H1 (cell line): Measurements from ENCODE around the gene TET1. TPM values are rescaled to one million over a fixed set of nuclear protein-coding genes. Genes with fewer than 3 reads are reported as not detected.

Experiments
- CTCF ChIA-PET: fragments of 300-600 bp; sonication (Branson Sonifier 250); formaldehyde crosslinking; loops from one replicate; lab custom pipeline; 2021; ENCODE audit not compliant: partially characterized antibody; lab: Charles Lee
- POLR2A ChIA-PET: fragments of 300-600 bp; sonication (Branson Sonifier 250); formaldehyde crosslinking; loops from one replicate; lab custom pipeline; 2021; ENCODE audit warnings: inconsistent platforms; ENCODE audit not compliant: partially characterized antibody; lab: Charles Lee
- DNase-seq, 2 experiments: peaks; one replicate each; pipeline versions ENCODE4 v3.0.0 to v3.0.0-alpha.2; 2010 to 2022; ENCODE audit warnings: low spot score in 2 of 2, low read depth in 1 of 2, mixed read lengths in 1 of 2
- FAIRE-seq: peaks from 2 replicates; lab custom pipeline; 2011; peaks lifted over from hg19 to GRCh38; lab: Jason Lieb, UNC
- H2AFZ ChIP-seq: 2 replicates; pipeline ENCODE4 v1.8.1; 2012; ENCODE audit warnings: low read length, inconsistent platforms
- H2AK5ac ChIP-seq: 2 replicates; pipeline ENCODE4 v1.6.1; 2013; ENCODE audit warnings: low read depth, low read length
- H2BK120ac ChIP-seq: replicated peaks from 2 replicates; pipeline ENCODE3; 2013; ENCODE audit warnings: low read depth, low read length, inconsistent platforms
- H2BK12ac ChIP-seq: 2 replicates; pipeline ENCODE4 v1.6.1; 2013; ENCODE audit warnings: low read depth, low read length
- H2BK15ac ChIP-seq: 2 replicates; pipeline ENCODE4 v1.6.1; 2013; ENCODE audit warnings: low read length
- H2BK20ac ChIP-seq: 2 replicates; pipeline ENCODE4 v1.6.1; 2013; ENCODE audit warnings: low read length
- H2BK5ac ChIP-seq: 2 replicates; pipeline ENCODE4 v1.6.1; 2013; ENCODE audit warnings: low read depth, low read length
- H3K14ac ChIP-seq: 2 replicates; pipeline ENCODE4 v1.6.1; 2013; ENCODE audit warnings: inconsistent platforms; ENCODE audit not compliant: insufficient read length
- H3K18ac ChIP-seq: 2 replicates; pipeline ENCODE4 v1.6.1; 2013; ENCODE audit warnings: low read length; ENCODE audit errors: extremely low read depth
- H3K23ac ChIP-seq: 2 replicates; pipeline ENCODE4 v1.6.1; 2013; ENCODE audit warnings: inconsistent platforms; ENCODE audit not compliant: insufficient read length
- H3K23me2 ChIP-seq: 2 replicates; pipeline ENCODE4 v1.6.1; 2013; ENCODE audit warnings: low read depth, low read length
- H3K27ac ChIP-seq: 2 replicates; pipeline ENCODE4 v1.6.1; 2011; ENCODE audit warnings: low read depth, low read length, inconsistent platforms
- H3K27me3 ChIP-seq, 4 experiments: replicated peaks in 1 of 4; 1 replicate in 1 of 4; 2 replicates in 3 of 4; pipeline versions ENCODE4 v1.6.1 to v1.8.1; 2011 to 2013; ENCODE audit warnings: low read length in 3 of 4, mild to moderate bottlenecking in 3 of 4, inconsistent platforms in 2 of 4, mixed read lengths in 2 of 4, moderate library complexity in 1 of 4; ENCODE audit not compliant: control insufficient read depth in 3 of 4, insufficient read depth in 3 of 4; ENCODE audit errors: extremely low read depth in 1 of 4
- H3K36me3 ChIP-seq, 4 experiments: 2 replicates each; pipeline versions ENCODE4 v1.6.1 to v1.8.1; 2011 to 2013; ENCODE audit warnings: mild to moderate bottlenecking in 4 of 4, low read length in 3 of 4, moderate library complexity in 2 of 4, control low read depth in 1 of 4, inconsistent platforms in 1 of 4; ENCODE audit not compliant: insufficient read depth in 4 of 4, control insufficient read depth in 2 of 4
- H3K4ac ChIP-seq: replicated peaks from 2 replicates; pipeline ENCODE3; 2013; ENCODE audit warnings: low read length, low read depth, mixed read lengths, inconsistent platforms; ENCODE audit not compliant: insufficient read length
- H3K4me1 ChIP-seq, 4 experiments: replicated peaks in 1 of 4; 1 replicate in 1 of 4; 2 replicates in 3 of 4; pipeline versions ENCODE4 v1.6.1 to v1.8.1; 2011 to 2013; ENCODE audit warnings: low read length in 3 of 4, inconsistent platforms in 2 of 4, mixed read lengths in 1 of 4; ENCODE audit not compliant: insufficient read depth in 4 of 4, control insufficient read depth in 3 of 4
- H3K4me2 ChIP-seq, 2 experiments: 2 replicates each; pipeline versions ENCODE4 v1.6.1 to v1.8.1; 2011 to 2013; ENCODE audit warnings: low read depth in 2 of 2, low read length in 2 of 2, control low read depth in 1 of 2, inconsistent platforms in 1 of 2, mild to moderate bottlenecking in 1 of 2; ENCODE audit not compliant: insufficient read depth in 1 of 2
- H3K4me3 ChIP-seq, 4 experiments: fragments of 200-600, 300-600 bp in 1 of 4; sonication (generic), shearing (Covaris generic), sonication (Bioruptor Twin) in 1 of 4; 2 replicates each; pipeline versions ENCODE4 v1.5.1 to v1.8.1; 2011 to 2016; ENCODE audit warnings: low read length in 4 of 4, low read depth in 3 of 4, control low read depth in 2 of 4, inconsistent platforms in 2 of 4, mild to moderate bottlenecking in 2 of 4, mixed read lengths in 1 of 4, moderate library complexity in 1 of 4; ENCODE audit not compliant: insufficient read depth in 2 of 4; ENCODE audit errors: extremely low read depth in 1 of 4
- H3K56ac ChIP-seq: replicated peaks from 2 replicates; pipeline ENCODE3; 2013; ENCODE audit warnings: low read depth, mild to moderate bottlenecking, mixed read lengths, low read length, inconsistent platforms; ENCODE audit not compliant: insufficient read length
- H3K79me1 ChIP-seq: 2 replicates; pipeline ENCODE4 v1.6.1; 2013; ENCODE audit warnings: low read depth, low read length, control low read depth
- H3K79me2 ChIP-seq, 2 experiments: 2 replicates each; pipeline versions ENCODE4 v1.6.1 to v1.8.1; 2012 to 2013; ENCODE audit warnings: low read length in 2 of 2, mild to moderate bottlenecking in 2 of 2, inconsistent platforms in 1 of 2; ENCODE audit not compliant: insufficient read depth in 2 of 2, control insufficient read depth in 1 of 2
- H3K9ac ChIP-seq, 4 experiments: replicated peaks in 1 of 4; 1 replicate in 1 of 4; 2 replicates in 3 of 4; pipeline versions ENCODE4 v1.6.1 to v1.8.1; 2011 to 2013; ENCODE audit warnings: low read depth in 3 of 4, low read length in 3 of 4, control low read depth in 2 of 4, mild to moderate bottlenecking in 2 of 4, moderate library complexity in 2 of 4, inconsistent platforms in 1 of 4; ENCODE audit errors: extremely low read depth in 1 of 4
- H3K9me3 ChIP-seq, 2 experiments: 2 replicates each; pipeline versions ENCODE4 v1.6.1 to v1.8.1; 2012 to 2013; ENCODE audit warnings: mild to moderate bottlenecking in 2 of 2, moderate library complexity in 2 of 2, control low read depth in 1 of 2, inconsistent platforms in 1 of 2, low read depth in 1 of 2, low read length in 1 of 2, mixed read lengths in 1 of 2; ENCODE audit not compliant: insufficient read depth in 2 of 2
- H4K20me1 ChIP-seq, 2 experiments: replicated peaks in 1 of 2; 2 replicates each; pipeline versions ENCODE3 to v1.8.1; 2011 to 2013; ENCODE audit warnings: inconsistent platforms in 2 of 2, low read length in 2 of 2, mild to moderate bottlenecking in 1 of 2; ENCODE audit not compliant: insufficient read depth in 2 of 2, control insufficient read depth in 1 of 2
- H4K5ac ChIP-seq: 2 replicates; pipeline ENCODE4 v1.6.1; 2013; ENCODE audit warnings: low read length, low read depth, mixed read lengths, inconsistent platforms; ENCODE audit not compliant: insufficient read length
- H4K8ac ChIP-seq: 2 replicates; pipeline ENCODE4 v1.8.0; 2013; ENCODE audit warnings: mild to moderate bottlenecking, moderate library complexity, low read length, inconsistent platforms; ENCODE audit not compliant: insufficient read depth; ENCODE audit errors: extremely low read depth
- H4K91ac ChIP-seq: replicated peaks from 2 replicates; pipeline ENCODE3; 2013; ENCODE audit warnings: low read length, mixed read lengths, inconsistent platforms; ENCODE audit not compliant: insufficient read length
- CEBPB ChIP-seq: IDR thresholded peaks from 2 replicates; pipeline ENCODE4 v1.6.1; 2012; ENCODE audit warnings: low read depth, low read length
- CTCF ChIP-seq, 3 experiments: IDR thresholded peaks; 1 replicate in 2 of 3; 2 replicates in 1 of 3; pipeline versions ENCODE4 v1.5.1 to v1.6.1; 2011; ENCODE audit warnings: low read length in 3 of 3, mild to moderate bottlenecking in 3 of 3, inconsistent platforms in 2 of 3, low read depth in 1 of 3, moderate library complexity in 1 of 3; ENCODE audit not compliant: insufficient read depth in 1 of 3; ENCODE audit errors: control extremely low read depth in 1 of 3
- EGR1 ChIP-seq: IDR thresholded peaks from 2 replicates; pipeline ENCODE4 v1.6.1; 2011; ENCODE audit warnings: low read depth, low read length, borderline replicate concordance
- GTF2F1 ChIP-seq: IDR thresholded peaks from 2 replicates; pipeline ENCODE4 v1.6.1; 2012; ENCODE audit warnings: low read depth, low read length, improper control_type of control experiment, borderline replicate concordance
- JUN ChIP-seq: IDR thresholded peaks from 2 replicates; pipeline ENCODE4 v1.6.1; 2011; ENCODE audit warnings: low read depth, mild to moderate bottlenecking, improper control_type of control experiment, low read length
- KDM1A ChIP-seq: fragments of 200-600, 300-600 bp; sonication (generic); IDR thresholded peaks from 2 replicates; pipeline ENCODE4 v1.7.1; 2016; ENCODE audit warnings: mild to moderate bottlenecking, low read length, borderline replicate concordance
- POLR2A ChIP-seq, 2 experiments: IDR thresholded peaks; 1 replicate in 1 of 2; 2 replicates in 1 of 2; pipeline ENCODE4 v1.6.1; 2011; ENCODE audit warnings: low read depth in 2 of 2, low read length in 2 of 2, mild to moderate bottlenecking in 2 of 2; ENCODE audit errors: control extremely low read depth in 1 of 2
- YY1 ChIP-seq: IDR thresholded peaks from 2 replicates; pipeline ENCODE4 v1.6.1; 2011; ENCODE audit warnings: low read depth, mild to moderate bottlenecking, low read length
- WGBS, 2 experiments: shearing (Covaris generic) in 1 of 2; methylation state at CpG; one replicate each; pipeline versions ENCODE4 v1.1.6 to v1.1.7; 2013 to 2015; ENCODE audit warnings: low lambda C conversion rate in 2 of 2, mixed read lengths in 2 of 2, inconsistent platforms in 1 of 2, low coverage in 1 of 2, missing lambda C conversion rate in 1 of 2; ENCODE audit not compliant: insufficient replicate concordance in 2 of 2, insufficient coverage in 1 of 2, insufficient read length in 1 of 2; ENCODE audit errors: extremely low coverage in 1 of 2, missing lambda C conversion rate in 1 of 2; 5-methylcytosine and 5-hydroxymethylcytosine counted together
- polyA plus RNA-seq, 7 experiments: library from polyadenylated mRNA; depleted of rRNA in 3 of 7; stranded (reverse) in 5 of 7; unstranded in 2 of 7; fragments of >200 nt in 5 of 7; fragments of 200-250 nt in 2 of 7; gene quantifications; 1 replicate in 5 of 7; 2 replicates in 1 of 7; 4 replicates in 1 of 7; pipeline versions ENCODE4 v1.2.1 to v1.2.3, GENCODE V29; 2011 to 2013; ENCODE audit warnings: missing spikeins in 2 of 7, mixed read lengths in 2 of 7
- total RNA-seq: library from RNA; stranded (reverse); fragmentation: NEBNext Ultra II Directional; extraction: Animal tissue kit (Norgen Biotek cat#: 25700); gene quantifications from 2 replicates; pipeline ENCODE4 v1.2.1, GENCODE V29; 2021

The TET1 gene
- total and polyA plus RNA-seq, 2 of the 8 experiments (the other 6 are each of a cell fraction or from before 2014, with no cell fraction given): 15.2 to 69.3 TPM

- no peak overlapping the region for H2BK5ac ChIP-seq
- H3K23me2 ChIP-seq: no peaks in the 10 kb centered on the region
- peaks cover 0 to 11% of the 10 kb centered on the region in 2 experiments; a peak in 1 of 4 replicates for H3K79me2 ChIP-seq
- no peak overlapping the region for H2BK15ac ChIP-seq
- H2AFZ ChIP-seq: no peak overlapping the region
- DNase-seq: no peak
- H3K4me3 ChIP-seq: no peak overlapping the region
- no peak overlapping the region for H3K4ac ChIP-seq
- peaks cover 0 to 4% of the 10 kb centered on the region in 2 experiments for H4K20me1 ChIP-seq
- TF ChIP-seq POLR2A (IDR thresholded peaks at IDR 0.05; ENCODE audit: control extremely low read depth in 1 of 2, low read depth in 2 of 2, low read length in 2 of 2) (no peak), CTCF (IDR thresholded peaks at IDR 0.05; ENCODE audit: control extremely low read depth in 1 of 3, insufficient read depth in 1 of 3, low read depth in 1 of 3, low read length in 3 of 3) (no peak), CEBPB (no peak), KDM1A (no peak), JUN (no peak), GTF2F1 (no peak), YY1 (no peak), EGR1 (no peak)
- TF ChIP-seq, all 59 proteins: peak for 0
- no peak overlapping the region for H4K8ac ChIP-seq
- H4K91ac ChIP-seq: no peak overlapping the region
- CTCF ChIA-PET: interaction anchor here (0.6 kb wide), 1 partner anchor 581 kb away, joined by 3 read pairs; no protein-coding TSS in a partner anchor
- no peak overlapping the region for H2BK12ac ChIP-seq
- POLR2A ChIA-PET: interaction anchor here (1.1 kb wide), 1 partner anchor 35 kb away, joined by 3 read pairs; no protein-coding TSS in a partner anchor
- H2BK120ac ChIP-seq: no peak overlapping the region
- no peak overlapping the region for H3K14ac ChIP-seq
- H3K36me3 ChIP-seq: peaks cover 0 to 60% (median 11%) of the 10 kb centered on the region in 4 experiments; a peak in 6 of 8 replicates
- 99% methylated on average over 3 of the region's 3 CpGs; no CpG with 5 or more reads in 1 of the 2 experiments for WGBS, 2 experiments
- H2BK20ac ChIP-seq: no peak overlapping the region
- H4K5ac ChIP-seq: no peak overlapping the region
- no peak overlapping the region for H3K27ac ChIP-seq
- FAIRE-seq: no peak
- no peaks in the 10 kb centered on the region for H3K4me1 ChIP-seq
- no peaks in the 10 kb centered on the region for H3K9me3 ChIP-seq
- H3K56ac ChIP-seq: no peak overlapping the region
- no peak overlapping the region for H3K18ac ChIP-seq
- H3K79me1 ChIP-seq: no peaks in the 10 kb centered on the region
- H3K9ac ChIP-seq: no peak overlapping the region
- no peak overlapping the region for H2AK5ac ChIP-seq
- H3K23ac ChIP-seq: no peak overlapping the region
- no peak overlapping the region for H3K4me2 ChIP-seq
- no peaks in the 10 kb centered on the region for H3K27me3 ChIP-seq
Measured at GRCh38 chr10:68655620-68656126, 95.5 kb downstream of the TET1 start.
